ENCODE results near the gene GUSB. TPM values are rescaled to one million over a fixed set of nuclear protein-coding genes. Genes with fewer than 3 reads are reported as not detected.
"Not testable (repeated sequence)": the region's sequence is repeated elsewhere in the genome, so short reads cannot be mapped to it uniquely, and the experiment has no call there.

The GUSB gene
- total RNA-seq, 2 experiments from 2014 or later: 42.8 to 44.0 TPM

GRCh38 chr7:65988503-65988902 lies 6.5 kb upstream of the GUSB start:
- CTCF ChIA-PET: interaction anchor here (0.6 kb wide), 1 partner anchor 46 kb away, joined by 3 read pairs; no protein-coding TSS in a partner anchor
- DNase-seq; H3K27me3 Mint-ChIP-seq (ENCODE audit: low read depth); H3K4me3 Mint-ChIP-seq; H3K36me3 Mint-ChIP-seq (ENCODE audit: low read depth); H3K27ac Mint-ChIP-seq; H3K4me1 Mint-ChIP-seq (ENCODE audit: low read depth); H3K9me3 Mint-ChIP-seq; intact Hi-C loops (cut with micrococcal nuclease): not testable (repeated sequence)

GRCh38 chr7:65988084-65988483 lies 6.1 kb upstream of the GUSB start:
- H3K27me3 Mint-ChIP-seq (ENCODE audit: low read depth): peaks cover 2% of the 10 kb centered on the region
- intact Hi-C loops (cut with micrococcal nuclease): no loop called here

GRCh38 chr7:65983965-65984658 lies 2.1 kb upstream of the GUSB start:
- Mint-ChIP-seq H3K27me3 (ENCODE audit: low read depth) (no peaks in the 10 kb centered on the region), H3K9me3 (no peaks in the 10 kb centered on the region), H3K4me1 (ENCODE audit: low read depth) (peaks cover 7% of the 10 kb centered on the region), H3K36me3 (ENCODE audit: low read depth) (peaks cover 7% of the 10 kb centered on the region), H3K4me3 (no peak overlapping the region), H3K27ac (no peak overlapping the region)
- DNase-seq: no peak
- CTCF ChIA-PET: no interaction called here
- intact Hi-C loops (cut with micrococcal nuclease): loop anchor here (2.0 kb wide), 2 partner anchors 221 to 509 kb away; partner anchors contain the start of gene TPST1

More at GRCh38 chr7:65988084-65988483, 6.1 kb upstream of the GUSB start:
- no peaks in the 10 kb centered on the region for H3K36me3 Mint-ChIP-seq (ENCODE audit: low read depth)
- no peaks in the 10 kb centered on the region for H3K9me3 Mint-ChIP-seq
- H3K4me1 Mint-ChIP-seq (ENCODE audit: low read depth): no peaks in the 10 kb centered on the region
- DNase-seq: no peak
- CTCF ChIA-PET: interaction anchor here (0.6 kb wide), 1 partner anchor 46 kb away, joined by 3 read pairs; no protein-coding TSS in a partner anchor
- H3K4me3 Mint-ChIP-seq: no peak overlapping the region
- H3K27ac Mint-ChIP-seq: no peak overlapping the region

- peak overlapping the region; percentile 78 for H3K27ac Mint-ChIP-seq
- H3K9me3 Mint-ChIP-seq: no peaks in the 10 kb centered on the region
- peak; percentile 73 for DNase-seq
- CTCF ChIA-PET: interaction anchor here (0.6 kb wide), 1 partner anchor 140 kb away, joined by 4 read pairs; no protein-coding TSS in a partner anchor
- no peaks in the 10 kb centered on the region for H3K27me3 Mint-ChIP-seq (ENCODE audit: low read depth)
- peaks cover 8% of the 10 kb centered on the region for H3K4me1 Mint-ChIP-seq (ENCODE audit: low read depth)
- H3K4me3 Mint-ChIP-seq: peak overlapping the region; percentile 87
- intact Hi-C loops (cut with micrococcal nuclease): loop anchor here (2.0 kb wide), 1 partner anchor 864 kb away; no protein-coding TSS in a partner anchor
- peaks cover 14% of the 10 kb centered on the region for H3K36me3 Mint-ChIP-seq (ENCODE audit: low read depth)
These were observed 1.3 kb downstream of the GUSB start for GRCh38 chr7:65980478-65981250.

- Mint-ChIP-seq H3K27ac (no peak overlapping the region), H3K4me3 (peak overlapping the region; percentile 87), H3K4me1 (ENCODE audit: low read depth) (peaks cover 8% of the 10 kb centered on the region), H3K9me3 (no peaks in the 10 kb centered on the region), H3K27me3 (ENCODE audit: low read depth) (no peaks in the 10 kb centered on the region), H3K36me3 (ENCODE audit: low read depth) (peaks cover 14% of the 10 kb centered on the region)
- intact Hi-C loops (cut with micrococcal nuclease): loop anchor here (2.0 kb wide), 1 partner anchor 865 kb away; no protein-coding TSS in a partner anchor
- DNase-seq: no peak
- CTCF ChIA-PET: no interaction called here
These were observed 2.2 kb downstream of the GUSB start for GRCh38 chr7:65979583-65980477.

GRCh38 chr7:65978891-65979582 lies 3.0 kb downstream of the GUSB start:
- CTCF ChIA-PET: no interaction called here
- no peak overlapping the region for H3K4me3 Mint-ChIP-seq
- intact Hi-C loops (cut with micrococcal nuclease): no loop called here
- DNase-seq: no peak
- H3K27me3 Mint-ChIP-seq (ENCODE audit: low read depth): no peaks in the 10 kb centered on the region
- no peaks in the 10 kb centered on the region for H3K9me3 Mint-ChIP-seq
- H3K27ac Mint-ChIP-seq: no peak overlapping the region
- H3K36me3 Mint-ChIP-seq (ENCODE audit: low read depth): peaks cover 15% of the 10 kb centered on the region
- H3K4me1 Mint-ChIP-seq (ENCODE audit: low read depth): peaks cover 8% of the 10 kb centered on the region

GRCh38 chr7:65976659-65977196 lies 5.3 kb downstream of the GUSB start:
- Mint-ChIP-seq H3K4me1 (ENCODE audit: low read depth) (peaks cover 8% of the 10 kb centered on the region), H3K4me3 (no peak overlapping the region), H3K27ac (no peak overlapping the region), H3K27me3 (ENCODE audit: low read depth) (no peaks in the 10 kb centered on the region), H3K9me3 (no peaks in the 10 kb centered on the region), H3K36me3 (ENCODE audit: low read depth) (peaks cover 25% of the 10 kb centered on the region)
- intact Hi-C loops (cut with micrococcal nuclease): no loop called here
- CTCF ChIA-PET: no interaction called here
- no peak for DNase-seq

- Mint-ChIP-seq H3K27ac (no peak overlapping the region), H3K4me1 (ENCODE audit: low read depth) (peaks cover 8% of the 10 kb centered on the region), H3K27me3 (ENCODE audit: low read depth) (no peaks in the 10 kb centered on the region), H3K9me3 (no peaks in the 10 kb centered on the region), H3K36me3 (ENCODE audit: low read depth) (peaks cover 27% of the 10 kb centered on the region), H3K4me3 (no peak overlapping the region)
- DNase-seq: no peak
- intact Hi-C loops (cut with micrococcal nuclease): no loop called here
- CTCF ChIA-PET: no interaction called here
These were observed 6.1 kb downstream of the GUSB start for GRCh38 chr7:65975814-65976445.

- CTCF ChIA-PET: no interaction called here
- H3K4me3 Mint-ChIP-seq: no peak overlapping the region
- peaks cover 3% of the 10 kb centered on the region for H3K4me1 Mint-ChIP-seq (ENCODE audit: low read depth)
- intact Hi-C loops (cut with micrococcal nuclease): no loop called here
- peaks cover 28% of the 10 kb centered on the region for H3K36me3 Mint-ChIP-seq (ENCODE audit: low read depth)
- no peaks in the 10 kb centered on the region for H3K27me3 Mint-ChIP-seq (ENCODE audit: low read depth)
- H3K9me3 Mint-ChIP-seq: no peaks in the 10 kb centered on the region
- DNase-seq: no peak
- H3K27ac Mint-ChIP-seq: no peak overlapping the region
These were observed 7.1 kb downstream of the GUSB start for GRCh38 chr7:65974876-65975275.

GRCh38 chr7:65974191-65974801 lies 7.7 kb downstream of the GUSB start:
- no peak for DNase-seq
- CTCF ChIA-PET: no interaction called here
- peaks cover 28% of the 10 kb centered on the region for H3K36me3 Mint-ChIP-seq (ENCODE audit: low read depth)

GRCh38 chr7:65972976-65973375 lies 9.0 kb downstream of the GUSB start:
- CTCF ChIA-PET: no interaction called here
- no peak overlapping the region for H3K27ac Mint-ChIP-seq
- no peak overlapping the region for H3K4me3 Mint-ChIP-seq
- intact Hi-C loops (cut with micrococcal nuclease): no loop called here
- H3K36me3 Mint-ChIP-seq (ENCODE audit: low read depth): peaks cover 29% of the 10 kb centered on the region
- H3K4me1 Mint-ChIP-seq (ENCODE audit: low read depth): no peaks in the 10 kb centered on the region
- no peaks in the 10 kb centered on the region for H3K9me3 Mint-ChIP-seq
- DNase-seq: no peak
- H3K27me3 Mint-ChIP-seq (ENCODE audit: low read depth): no peaks in the 10 kb centered on the region

More at GRCh38 chr7:65974191-65974801, 7.7 kb downstream of the GUSB start:
- no peaks in the 10 kb centered on the region for H3K27me3 Mint-ChIP-seq (ENCODE audit: low read depth)
- no peak overlapping the region for H3K4me3 Mint-ChIP-seq
- H3K4me1 Mint-ChIP-seq (ENCODE audit: low read depth): peaks cover 3% of the 10 kb centered on the region
- H3K9me3 Mint-ChIP-seq: no peaks in the 10 kb centered on the region
- H3K27ac Mint-ChIP-seq: no peak overlapping the region
- intact Hi-C loops (cut with micrococcal nuclease): no loop called here
